Fibroblast of pulmonary artery (primary cell): ENCODE results near the gene DNAJC25.
A peak's percentile ranks its signal among the peaks of the same experiment; 100 is the strongest.

Experiments used
- DNase-seq: peaks from one replicate; pipeline ENCODE4 v3.0.0-alpha.2; 2010; ENCODE audit warnings: low read depth
- H3K4me3 ChIP-seq: replicated peaks from 2 replicates; pipeline ENCODE4 v1.5.1; 2011; ENCODE audit warnings: low read depth, mild to moderate bottlenecking, control low read depth, low read length, moderate library complexity
- CTCF ChIP-seq: IDR thresholded peaks from 2 replicates; pipeline ENCODE4 v1.5.1; 2011; ENCODE audit warnings: mild to moderate bottlenecking, control low read depth, low read length, inconsistent platforms; ENCODE audit errors: missing control alignments

Gene DNAJC25

GRCh38 chr9:111633389-111633736, 2.2 kb downstream of the DNAJC25 start:
- TF ChIP-seq CTCF: no peak
- DNase-seq: no peak
- no peak overlapping the region for H3K4me3 ChIP-seq

GRCh38 chr9:111634860-111635259, 3.7 kb downstream of the DNAJC25 start:
- H3K4me3 ChIP-seq: no peak overlapping the region
- DNase-seq: no peak
- TF ChIP-seq CTCF: no peak

GRCh38 chr9:111637421-111637950, 6.4 kb downstream of the DNAJC25 start:
- H3K4me3 ChIP-seq: no peak overlapping the region
- no peak for TF ChIP-seq CTCF
- no peak for DNase-seq

GRCh38 chr9:111644195-111644772, 13.2 kb downstream of the DNAJC25 start:
- no peak overlapping the region for H3K4me3 ChIP-seq
- DNase-seq: no peak
- no peak for TF ChIP-seq CTCF

GRCh38 chr9:111645806-111646205, 14.7 kb downstream of the DNAJC25 start:
- DNase-seq: peak; percentile 35

GRCh38 chr9:111646417-111646816, 15.3 kb downstream of the DNAJC25 start:
- TF ChIP-seq CTCF: no peak
- no peak for DNase-seq
- no peak overlapping the region for H3K4me3 ChIP-seq

More at GRCh38 chr9:111645806-111646205, 14.7 kb downstream of the DNAJC25 start:
- TF ChIP-seq CTCF: no peak
- H3K4me3 ChIP-seq: no peak overlapping the region

- no peak overlapping the region for H3K4me3 ChIP-seq
- no peak for TF ChIP-seq CTCF
- peak; percentile 45 for DNase-seq
These were observed 16.9 kb downstream of the DNAJC25 start for GRCh38 chr9:111648066-111648465.
